ENCODE data around the gene EPN2. TPM values are rescaled to one million over a fixed set of nuclear protein-coding genes. Genes with fewer than 3 reads are reported as not detected.

EPN2 gene
- polyA plus RNA-seq, 1 donor from 2014 or later = 37.8 TPM

Small RNA genes within 50 kb of the gene (small RNA-seq; reads per million reads assigned to genes)
- 51.6 to 70.5 (median 59.9) reads per million in 3 experiments for gene MIR1180

Other genes with a start within 250 kb of the EPN2 start
- 0.12 TPM in 1 of 2 replicates, not detected in the other for gene FAM83G, start 232.6 kb upstream of the EPN2 start, polyA plus RNA-seq
- gene GRAP, start 190.4 kb upstream of the EPN2 start, polyA plus RNA-seq = 0.42 and 2.3 TPM in 2 replicates
- gene GRAPL, start 109.8 kb upstream of the EPN2 start, polyA plus RNA-seq = not detected in 2 replicates
- gene B9D1, start 125.4 kb downstream of the EPN2 start, polyA plus RNA-seq = 28.5 and 32.0 TPM in 2 replicates
- gene MAPK7, start 141.1 kb downstream of the EPN2 start, polyA plus RNA-seq = 11.1 and 18.8 TPM in 2 replicates
- not detected in 2 replicates for gene MFAP4, start 149.8 kb downstream of the EPN2 start, polyA plus RNA-seq
- 33.3 and 34.7 TPM in 2 replicates for gene RNF112, start 173.9 kb downstream of the EPN2 start, polyA plus RNA-seq